Measurements from ENCODE around the gene PFDN6. TPM values are rescaled to one million over a fixed set of nuclear protein-coding genes. Genes with fewer than 3 reads are reported as not detected.

Gene PFDN6
- polyA plus RNA-seq, 1 of the 3 experiments (the other 2 are of a cell fraction) = 182 TPM

DNA sequence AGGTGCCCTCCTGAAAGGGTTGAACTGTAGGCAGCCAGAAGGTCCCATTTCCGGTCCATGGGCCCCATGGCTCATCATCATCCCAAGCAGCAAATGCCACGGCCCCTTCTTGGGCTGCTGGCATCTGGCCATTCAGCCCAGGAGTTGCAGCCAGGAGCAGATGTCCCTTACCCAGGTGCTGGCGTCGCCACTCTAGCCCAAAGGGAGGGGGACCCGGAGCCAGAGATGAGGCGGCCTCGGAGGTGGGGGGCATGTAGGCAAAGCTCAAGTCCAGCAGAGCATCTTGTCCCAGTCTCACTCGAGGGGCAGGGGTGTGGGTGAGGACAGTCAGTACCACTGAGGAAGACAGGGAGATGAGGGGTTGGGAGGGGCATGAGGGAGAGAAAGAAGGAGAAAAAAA is 15.7 kb downstream of the PFDN6 start:
- POLR2A ChIA-PET = interaction anchor here (0.6 kb wide), 1 partner anchor 36 kb away, joined by 3 read pairs; no protein-coding TSS in a partner anchor
- no peak for DNase-seq
- Histone ChIP-seq H4K20me1 (ENCODE audit: insufficient read depth) (peaks cover 7% of the 10 kb centered on the region; the same call in 1 of the 2 replicates), H3K9me3 (no peaks in the 10 kb centered on the region), H3K4me2 (no peak overlapping the region), H3K79me2 (ENCODE audit: insufficient read depth) (peaks cover 87% of the 10 kb centered on the region), H2AFZ (ENCODE audit: low read depth) (no peak overlapping the region), H3K9me2 (no peaks in the 10 kb centered on the region), H3K4me3 (ENCODE audit: low read depth in 2 of 2, low read length in 1 of 2) (no peak overlapping the region), H3K27me3 (ENCODE audit: insufficient read depth) (no peaks in the 10 kb centered on the region), H3K9ac (no peak overlapping the region), H3K4me1 (ENCODE audit: control insufficient read depth in 1 of 2, insufficient read depth in 2 of 2, low read depth in 1 of 2, low read length in 1 of 2) (peaks cover 2 to 4% of the 10 kb centered on the region in 2 experiments; a peak in 1 of 4 replicates), H3K27ac (ENCODE audit: low read depth in 2 of 2, low read length in 1 of 2) (no peak overlapping the region), H3K36me3 (replicated peaks in 1 of 2; ENCODE audit: control insufficient read depth in 1 of 2, insufficient read depth in 2 of 2, low read length in 1 of 2) (peaks cover 13 to 36% of the 10 kb centered on the region in 2 experiments), H3F3A (replicated peaks; ENCODE audit: insufficient read depth) (peaks cover 14% of the 10 kb centered on the region)
- TF ChIP-seq GATA2 (CRISPR knock-in tag; IDR thresholded peaks at IDR 0.05) (no peak), JUND (IDR thresholded peaks at IDR 0.05) (no peak), POLR2AphosphoS5 (IDR thresholded peaks at IDR 0.05; ENCODE audit: low read depth, low read length) (no peak), RFX5 (IDR thresholded peaks at IDR 0.05; ENCODE audit: low read length) (no peak), GABPA (IDR thresholded peaks at IDR 0.05; ENCODE audit: low read depth) (no peak), MEF2A (IDR thresholded peaks at IDR 0.05; ENCODE audit: borderline replicate concordance, low read depth) (no peak), MXI1 (IDR thresholded peaks at IDR 0.05; ENCODE audit: low read depth, low read length) (no peak)
- TF ChIP-seq, protein P1, sequence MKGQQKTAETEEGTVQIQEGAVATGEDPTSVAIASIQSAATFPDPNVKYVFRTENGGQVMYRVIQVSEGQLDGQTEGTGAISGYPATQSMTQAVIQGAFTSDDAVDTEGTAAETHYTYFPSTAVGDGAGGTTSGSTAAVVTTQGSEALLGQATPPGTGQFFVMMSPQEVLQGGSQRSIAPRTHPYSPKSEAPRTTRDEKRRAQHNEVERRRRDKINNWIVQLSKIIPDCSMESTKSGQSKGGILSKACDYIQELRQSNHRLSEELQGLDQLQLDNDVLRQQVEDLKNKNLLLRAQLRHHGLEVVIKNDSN (IDR thresholded peaks at IDR 0.05; ENCODE audit: borderline replicate concordance, low read depth) = no peak
- TF ChIP-seq, protein P2, sequence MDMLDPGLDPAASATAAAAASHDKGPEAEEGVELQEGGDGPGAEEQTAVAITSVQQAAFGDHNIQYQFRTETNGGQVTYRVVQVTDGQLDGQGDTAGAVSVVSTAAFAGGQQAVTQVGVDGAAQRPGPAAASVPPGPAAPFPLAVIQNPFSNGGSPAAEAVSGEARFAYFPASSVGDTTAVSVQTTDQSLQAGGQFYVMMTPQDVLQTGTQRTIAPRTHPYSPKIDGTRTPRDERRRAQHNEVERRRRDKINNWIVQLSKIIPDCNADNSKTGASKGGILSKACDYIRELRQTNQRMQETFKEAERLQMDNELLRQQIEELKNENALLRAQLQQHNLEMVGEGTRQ (IDR thresholded peaks at IDR 0.05; ENCODE audit: borderline replicate concordance, low read depth, low read length) = no peak
- TF ChIP-seq, protein P3, sequence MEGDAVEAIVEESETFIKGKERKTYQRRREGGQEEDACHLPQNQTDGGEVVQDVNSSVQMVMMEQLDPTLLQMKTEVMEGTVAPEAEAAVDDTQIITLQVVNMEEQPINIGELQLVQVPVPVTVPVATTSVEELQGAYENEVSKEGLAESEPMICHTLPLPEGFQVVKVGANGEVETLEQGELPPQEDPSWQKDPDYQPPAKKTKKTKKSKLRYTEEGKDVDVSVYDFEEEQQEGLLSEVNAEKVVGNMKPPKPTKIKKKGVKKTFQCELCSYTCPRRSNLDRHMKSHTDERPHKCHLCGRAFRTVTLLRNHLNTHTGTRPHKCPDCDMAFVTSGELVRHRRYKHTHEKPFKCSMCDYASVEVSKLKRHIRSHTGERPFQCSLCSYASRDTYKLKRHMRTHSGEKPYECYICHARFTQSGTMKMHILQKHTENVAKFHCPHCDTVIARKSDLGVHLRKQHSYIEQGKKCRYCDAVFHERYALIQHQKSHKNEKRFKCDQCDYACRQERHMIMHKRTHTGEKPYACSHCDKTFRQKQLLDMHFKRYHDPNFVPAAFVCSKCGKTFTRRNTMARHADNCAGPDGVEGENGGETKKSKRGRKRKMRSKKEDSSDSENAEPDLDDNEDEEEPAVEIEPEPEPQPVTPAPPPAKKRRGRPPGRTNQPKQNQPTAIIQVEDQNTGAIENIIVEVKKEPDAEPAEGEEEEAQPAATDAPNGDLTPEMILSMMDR (IDR thresholded peaks at IDR 0.05) = no peak
- CTCF ChIA-PET = no interaction called here
- 89% methylated on average over 8 of the region's 8 CpGs for WGBS (ENCODE audit: low lambda C conversion rate)

DNA sequence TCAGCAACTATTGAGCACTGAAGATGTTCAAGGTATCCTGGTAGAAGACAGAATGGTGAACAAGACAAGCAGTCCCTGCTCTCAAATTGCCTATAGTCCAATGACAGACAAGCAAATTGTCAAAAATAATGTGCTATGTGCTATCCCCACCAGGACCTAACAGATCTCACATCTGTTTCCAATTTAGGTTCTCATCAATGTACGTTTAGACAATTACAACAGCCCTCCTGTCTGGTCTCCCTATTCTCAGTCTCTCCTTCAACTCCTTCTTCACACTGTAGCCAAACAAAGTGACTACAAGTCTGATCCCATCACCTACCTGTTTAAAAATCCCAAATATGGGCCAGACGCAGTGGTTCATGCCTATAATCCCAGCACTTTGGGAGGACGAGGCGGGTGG is 17.0 kb downstream of the PFDN6 start:
- H3K27ac ChIP-seq (ENCODE audit: low read depth in 2 of 2, low read length in 1 of 2) = no peak overlapping the region; a peak in 1 of 4 replicates
- no peak overlapping the region for H3K9ac ChIP-seq
- peaks cover 0 to 2% of the 10 kb centered on the region in 2 experiments; a peak in 1 of 4 replicates for H3K4me1 ChIP-seq (ENCODE audit: control insufficient read depth in 1 of 2, insufficient read depth in 2 of 2, low read depth in 1 of 2, low read length in 1 of 2)
- H3K4me2 ChIP-seq = no peak overlapping the region
- peak; percentile 50 for DNase-seq
- H3K79me2 ChIP-seq (ENCODE audit: insufficient read depth) = peaks cover 92% of the 10 kb centered on the region
- peaks cover 13 to 44% of the 10 kb centered on the region in 2 experiments for H3K36me3 ChIP-seq (replicated peaks in 1 of 2; ENCODE audit: control insufficient read depth in 1 of 2, insufficient read depth in 2 of 2, low read length in 1 of 2)
- no peak overlapping the region for H3K4me3 ChIP-seq (ENCODE audit: low read depth in 2 of 2, low read length in 1 of 2)
- H2AFZ ChIP-seq (ENCODE audit: low read depth) = no peak overlapping the region
- H3F3A ChIP-seq (replicated peaks; ENCODE audit: insufficient read depth) = peaks cover under 1% of the 10 kb centered on the region
- H3K9me3 ChIP-seq = no peaks in the 10 kb centered on the region
- whole genome bisulfite sequencing (ENCODE audit: low lambda C conversion rate) = 83% methylated on average over 4 of the region's 4 CpGs
- 0 out of 2 replicates have a peak, but pooled peaks cover 3% of the 10 kb centered on the region for H4K20me1 ChIP-seq (ENCODE audit: insufficient read depth)
- POLR2A ChIA-PET = interaction anchor here (0.7 kb wide), 1 partner anchor 63 kb away, joined by 3 read pairs; no protein-coding TSS in a partner anchor
- CTCF ChIA-PET = interaction anchor here (0.7 kb wide), 1 partner anchor 112 kb away, joined by 3 read pairs; no protein-coding TSS in a partner anchor
- H3K9me2 ChIP-seq = no peaks in the 10 kb centered on the region
- H3K27me3 ChIP-seq (ENCODE audit: insufficient read depth) = no peaks in the 10 kb centered on the region
- TF ChIP-seq SMC3 (IDR thresholded peaks at IDR 0.05; ENCODE audit: low read depth, low read length) (no peak), JUND (IDR thresholded peaks at IDR 0.05) (no peak), TCF12 (IDR thresholded peaks at IDR 0.05) (no peak), FOXM1 (IDR thresholded peaks at IDR 0.05; ENCODE audit: low read depth) (no peak), TEAD4 (IDR thresholded peaks at IDR 0.05; ENCODE audit: borderline replicate concordance, insufficient read depth) (no peak), GABPA (IDR thresholded peaks at IDR 0.05; ENCODE audit: low read depth) (no peak), EZH2phosphoT487 (IDR thresholded peaks at IDR 0.05; ENCODE audit: borderline replicate concordance, low read depth) (no peak), ELF1 (IDR thresholded peaks at IDR 0.05) (no peak)
- TF ChIP-seq, protein P4, sequence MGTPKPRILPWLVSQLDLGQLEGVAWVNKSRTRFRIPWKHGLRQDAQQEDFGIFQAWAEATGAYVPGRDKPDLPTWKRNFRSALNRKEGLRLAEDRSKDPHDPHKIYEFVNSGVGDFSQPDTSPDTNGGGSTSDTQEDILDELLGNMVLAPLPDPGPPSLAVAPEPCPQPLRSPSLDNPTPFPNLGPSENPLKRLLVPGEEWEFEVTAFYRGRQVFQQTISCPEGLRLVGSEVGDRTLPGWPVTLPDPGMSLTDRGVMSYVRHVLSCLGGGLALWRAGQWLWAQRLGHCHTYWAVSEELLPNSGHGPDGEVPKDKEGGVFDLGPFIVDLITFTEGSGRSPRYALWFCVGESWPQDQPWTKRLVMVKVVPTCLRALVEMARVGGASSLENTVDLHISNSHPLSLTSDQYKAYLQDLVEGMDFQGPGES (IDR thresholded peaks at IDR 0.05; ENCODE audit: low read depth, low read length) = no peak
- TF ChIP-seq, protein P5, sequence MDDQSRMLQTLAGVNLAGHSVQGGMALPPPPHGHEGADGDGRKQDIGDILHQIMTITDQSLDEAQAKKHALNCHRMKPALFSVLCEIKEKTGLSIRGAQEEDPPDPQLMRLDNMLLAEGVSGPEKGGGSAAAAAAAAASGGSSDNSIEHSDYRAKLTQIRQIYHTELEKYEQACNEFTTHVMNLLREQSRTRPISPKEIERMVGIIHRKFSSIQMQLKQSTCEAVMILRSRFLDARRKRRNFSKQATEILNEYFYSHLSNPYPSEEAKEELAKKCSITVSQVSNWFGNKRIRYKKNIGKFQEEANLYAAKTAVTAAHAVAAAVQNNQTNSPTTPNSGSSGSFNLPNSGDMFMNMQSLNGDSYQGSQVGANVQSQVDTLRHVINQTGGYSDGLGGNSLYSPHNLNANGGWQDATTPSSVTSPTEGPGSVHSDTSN (IDR thresholded peaks at IDR 0.05) = no peak
- TF ChIP-seq, protein P6, sequence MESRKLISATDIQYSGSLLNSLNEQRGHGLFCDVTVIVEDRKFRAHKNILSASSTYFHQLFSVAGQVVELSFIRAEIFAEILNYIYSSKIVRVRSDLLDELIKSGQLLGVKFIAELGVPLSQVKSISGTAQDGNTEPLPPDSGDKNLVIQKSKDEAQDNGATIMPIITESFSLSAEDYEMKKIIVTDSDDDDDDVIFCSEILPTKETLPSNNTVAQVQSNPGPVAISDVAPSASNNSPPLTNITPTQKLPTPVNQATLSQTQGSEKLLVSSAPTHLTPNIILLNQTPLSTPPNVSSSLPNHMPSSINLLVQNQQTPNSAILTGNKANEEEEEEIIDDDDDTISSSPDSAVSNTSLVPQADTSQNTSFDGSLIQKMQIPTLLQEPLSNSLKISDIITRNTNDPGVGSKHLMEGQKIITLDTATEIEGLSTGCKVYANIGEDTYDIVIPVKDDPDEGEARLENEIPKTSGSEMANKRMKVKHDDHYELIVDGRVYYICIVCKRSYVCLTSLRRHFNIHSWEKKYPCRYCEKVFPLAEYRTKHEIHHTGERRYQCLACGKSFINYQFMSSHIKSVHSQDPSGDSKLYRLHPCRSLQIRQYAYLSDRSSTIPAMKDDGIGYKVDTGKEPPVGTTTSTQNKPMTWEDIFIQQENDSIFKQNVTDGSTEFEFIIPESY (IDR thresholded peaks at IDR 0.05; ENCODE audit: borderline replicate concordance, low read depth) = no peak
- TF ChIP-seq, protein P2 (IDR thresholded peaks at IDR 0.05; ENCODE audit: borderline replicate concordance, low read depth, low read length) = no peak

Measured in SK-N-SH (cell line).